CD4-positive, alpha-beta T cell treated with Interleukin-21 for 1 hour (primary cell): ENCODE data around the gene ZC3HAV1.
"Not testable (repeated sequence)": the region's sequence is repeated elsewhere in the genome, so short reads cannot be mapped to it uniquely, and the experiment has no call there.

Source experiments
- DNase-seq: peaks from one replicate; pipeline ENCODE4 v3.0.0-alpha.2; 2020

ZC3HAV1 gene

GRCh38 chr7:139109188-139109982, at the start of gene ZC3HAV1:
Gene ZC3HAV1 (minus strand): TSS chr7:139109720. CDS start chr7:139109331, 389 bp downstream.
- DNase-seq: peak; percentile 95

- no peak for DNase-seq
Observed at GRCh38 chr7:139153832-139154231, 44.3 kb upstream of the ZC3HAV1 start.

GRCh38 chr7:139152149-139152548, 42.6 kb upstream of the ZC3HAV1 start:
- DNase-seq: no peak

- DNase-seq: no peak
Observed at GRCh38 chr7:139139150-139139549, 29.6 kb upstream of the ZC3HAV1 start.

GRCh38 chr7:139133335-139134139, 24.0 kb upstream of the ZC3HAV1 start:
- peak; percentile 89 for DNase-seq

- DNase-seq: no peak
Observed at GRCh38 chr7:139132887-139133286, 23.4 kb upstream of the ZC3HAV1 start.

GRCh38 chr7:139131601-139132041, 22.1 kb upstream of the ZC3HAV1 start:
- no peak for DNase-seq

GRCh38 chr7:139129814-139130213, 20.3 kb upstream of the ZC3HAV1 start:
- not testable (repeated sequence) for DNase-seq

- peak; percentile 42 for DNase-seq
Observed at GRCh38 chr7:139127648-139128047, 18.1 kb upstream of the ZC3HAV1 start.

GRCh38 chr7:139125657-139126056, 16.1 kb upstream of the ZC3HAV1 start:
- no peak for DNase-seq

GRCh38 chr7:139124995-139125394, 15.5 kb upstream of the ZC3HAV1 start:
- DNase-seq: not testable (repeated sequence)

GRCh38 chr7:139124084-139124914, 14.8 kb upstream of the ZC3HAV1 start:
- DNase-seq: no peak

GRCh38 chr7:139119486-139119849, 9.9 kb upstream of the ZC3HAV1 start:
- no peak for DNase-seq

- DNase-seq: no peak
Observed at GRCh38 chr7:139118805-139119485, 9.4 kb upstream of the ZC3HAV1 start.

GRCh38 chr7:139118234-139118804, 8.8 kb upstream of the ZC3HAV1 start:
- no peak for DNase-seq

GRCh38 chr7:139117599-139118233, 8.2 kb upstream of the ZC3HAV1 start:
- DNase-seq: no peak

- DNase-seq: no peak
Observed at GRCh38 chr7:139116999-139117398, 7.5 kb upstream of the ZC3HAV1 start.

GRCh38 chr7:139115104-139115503, 5.6 kb upstream of the ZC3HAV1 start:
- no peak for DNase-seq

GRCh38 chr7:139114585-139114984, 5.1 kb upstream of the ZC3HAV1 start:
- no peak for DNase-seq

GRCh38 chr7:139114018-139114417, 4.5 kb upstream of the ZC3HAV1 start:
- DNase-seq: no peak

GRCh38 chr7:139112741-139113250, 3.3 kb upstream of the ZC3HAV1 start:
- DNase-seq: no peak
